Forelimb muscle (tissue), 1 donor: Measurements from ENCODE around the gene SUPT3H. TPM values are rescaled to one million over a fixed set of nuclear protein-coding genes. Genes with fewer than 3 reads are reported as not detected.
"Not testable (repeated sequence)": the region's sequence is repeated elsewhere in the genome, so short reads cannot be mapped to it uniquely, and the experiment has no call there.

Experiments used
- DNase-seq: peaks from one replicate; pipeline ENCODE4 v3.0.0-alpha.2; 2013; ENCODE audit warnings: low read depth
- polyA plus RNA-seq: library from polyadenylated mRNA; unstranded; fragments of 120-200 nt; gene quantifications from one replicate; pipeline ENCODE4 v1.2.1, GENCODE V29; 2013; ENCODE audit not compliant: insufficient read length

SUPT3H gene
- polyA plus RNA-seq, 1 donor = 10.8 TPM

DNA sequence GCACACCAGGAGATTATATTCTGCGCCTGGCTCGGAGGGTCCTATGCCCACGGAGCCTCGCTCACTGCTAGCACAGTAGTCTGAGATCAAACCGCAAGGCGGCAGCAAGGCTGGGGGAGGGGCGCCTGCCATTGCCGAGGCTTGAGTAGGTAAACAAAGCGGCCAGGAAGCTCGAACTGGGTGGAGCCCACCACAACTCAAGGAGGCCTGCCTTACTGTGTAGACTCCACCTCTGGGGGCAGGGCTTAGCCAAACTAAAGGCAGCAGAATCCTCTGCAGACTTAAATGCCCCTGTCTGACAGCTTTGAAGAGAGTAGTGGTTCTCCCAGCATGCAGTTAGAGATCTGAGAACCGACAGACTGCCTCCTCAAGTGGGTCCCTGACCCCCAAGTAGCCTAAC is 477.4 kb downstream of the SUPT3H start:
- DNase-seq = not testable (repeated sequence)

- no peak for DNase-seq
Observed at GRCh38 chr6:44898296-44898930, 479.3 kb downstream of the SUPT3H start.

DNA sequence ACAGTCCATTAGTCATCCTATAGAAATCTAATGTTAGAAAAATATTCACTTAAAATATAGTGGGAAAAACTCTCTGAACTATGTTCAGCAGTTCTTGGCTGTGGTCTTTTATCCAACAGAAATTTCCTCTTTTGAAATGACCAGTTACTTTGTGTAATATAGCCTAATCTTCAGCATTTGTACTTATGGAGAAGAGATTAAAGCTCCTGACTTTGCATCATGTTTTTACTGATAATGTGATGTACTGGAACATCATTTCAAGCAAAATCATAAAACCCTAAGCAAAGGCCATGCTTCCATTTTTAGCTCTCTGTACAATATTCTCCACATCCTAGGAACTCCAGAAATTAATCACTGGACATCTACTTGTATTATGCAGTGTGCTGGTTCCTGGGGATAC is 480.4 kb downstream of the SUPT3H start:
- DNase-seq = no peak

GRCh38 chr6:44896701-44897100 is 481.0 kb downstream of the SUPT3H start:
- no peak for DNase-seq

- DNase-seq = no peak
Observed at GRCh38 chr6:44892579-44892978, 485.2 kb downstream of the SUPT3H start.

DNA sequence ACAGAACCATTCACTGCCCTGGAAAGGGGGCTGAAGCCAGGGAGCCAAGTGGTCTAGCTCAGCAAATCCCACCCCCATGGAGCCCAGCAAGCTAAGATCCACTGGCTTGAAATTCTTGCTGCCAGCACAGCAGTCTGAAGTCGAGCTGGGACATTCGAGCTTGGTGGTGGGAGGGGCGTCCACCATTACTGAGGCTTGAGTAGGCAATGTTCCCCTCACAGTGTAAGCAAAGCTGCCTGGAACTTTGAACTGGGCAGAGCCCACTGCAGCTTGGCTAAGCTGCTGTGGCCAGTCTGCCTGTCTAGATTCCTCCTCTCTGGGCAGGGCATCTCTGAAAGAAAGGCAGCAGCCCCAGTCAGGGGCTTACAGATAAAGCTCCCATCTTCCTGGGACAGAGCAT is 498.7 kb downstream of the SUPT3H start:
- not testable (repeated sequence) for DNase-seq

DNA sequence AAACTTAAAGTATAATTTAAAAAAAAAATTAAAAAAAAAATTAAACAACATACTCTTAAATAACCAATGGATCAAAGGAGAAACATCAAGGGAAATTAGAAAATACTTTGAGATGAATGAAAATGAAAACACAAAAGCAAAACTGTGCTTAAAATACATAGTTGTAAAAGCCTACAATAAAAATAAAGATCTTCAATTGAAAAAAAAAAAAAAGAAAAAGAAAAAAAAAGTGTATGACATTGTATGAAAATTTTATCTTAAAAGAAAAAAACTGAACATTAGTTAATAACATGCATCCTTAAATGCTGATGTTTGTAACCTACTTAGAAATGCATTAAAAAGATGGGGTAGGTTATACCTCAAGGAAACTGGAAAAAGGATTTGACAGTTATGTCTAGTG is 501.1 kb downstream of the SUPT3H start:
- DNase-seq = not testable (repeated sequence)

DNA sequence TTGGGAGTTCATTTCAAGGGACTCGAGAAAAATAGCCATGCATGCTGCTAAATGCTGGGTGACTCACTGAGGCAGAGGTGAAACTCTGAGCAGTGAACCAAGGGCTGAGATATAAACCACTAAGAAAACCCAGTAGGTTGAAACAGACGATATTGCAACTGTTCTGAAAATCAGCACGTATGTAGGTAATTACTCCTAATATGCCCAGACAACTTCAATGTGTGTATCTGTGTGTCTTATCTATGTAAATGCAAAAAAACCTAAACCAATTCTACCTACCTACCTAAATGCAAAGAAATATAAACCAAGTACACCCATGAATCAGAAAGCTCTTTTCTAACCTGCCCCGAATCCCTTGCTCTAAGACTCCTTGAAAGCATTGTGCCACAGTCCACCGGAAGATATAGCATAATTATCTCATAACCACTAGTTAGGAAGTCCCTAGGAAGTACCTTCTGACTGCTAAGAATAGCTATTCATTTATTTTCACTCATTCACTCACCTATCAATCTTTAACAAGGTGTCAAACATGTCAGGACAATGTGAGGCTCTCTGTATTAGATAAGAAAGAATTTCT is 508.3 kb downstream of the SUPT3H start:
- no peak for DNase-seq

DNA sequence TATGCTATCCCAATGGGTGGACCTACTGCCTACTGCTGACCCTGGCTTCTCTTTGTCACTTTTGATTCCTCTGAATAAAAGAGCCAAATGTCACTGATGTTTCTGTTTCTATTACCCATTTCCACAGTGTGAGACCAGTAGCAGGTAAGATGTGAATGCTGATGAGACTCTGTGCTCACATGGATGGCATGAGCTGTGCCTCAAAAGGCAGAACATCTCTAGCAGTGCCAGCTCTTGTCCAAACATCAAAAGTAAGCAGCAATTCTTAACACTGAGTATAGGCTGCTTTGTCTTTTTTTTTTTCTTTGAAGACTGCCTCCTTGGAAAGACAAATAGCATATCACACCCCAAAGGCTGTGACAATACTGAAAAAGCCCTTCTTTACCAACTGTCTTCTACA is 508.8 kb downstream of the SUPT3H start:
- no peak for DNase-seq

GRCh38 chr6:44868335-44868668 is 509.4 kb downstream of the SUPT3H start:
- DNase-seq = no peak

DNA sequence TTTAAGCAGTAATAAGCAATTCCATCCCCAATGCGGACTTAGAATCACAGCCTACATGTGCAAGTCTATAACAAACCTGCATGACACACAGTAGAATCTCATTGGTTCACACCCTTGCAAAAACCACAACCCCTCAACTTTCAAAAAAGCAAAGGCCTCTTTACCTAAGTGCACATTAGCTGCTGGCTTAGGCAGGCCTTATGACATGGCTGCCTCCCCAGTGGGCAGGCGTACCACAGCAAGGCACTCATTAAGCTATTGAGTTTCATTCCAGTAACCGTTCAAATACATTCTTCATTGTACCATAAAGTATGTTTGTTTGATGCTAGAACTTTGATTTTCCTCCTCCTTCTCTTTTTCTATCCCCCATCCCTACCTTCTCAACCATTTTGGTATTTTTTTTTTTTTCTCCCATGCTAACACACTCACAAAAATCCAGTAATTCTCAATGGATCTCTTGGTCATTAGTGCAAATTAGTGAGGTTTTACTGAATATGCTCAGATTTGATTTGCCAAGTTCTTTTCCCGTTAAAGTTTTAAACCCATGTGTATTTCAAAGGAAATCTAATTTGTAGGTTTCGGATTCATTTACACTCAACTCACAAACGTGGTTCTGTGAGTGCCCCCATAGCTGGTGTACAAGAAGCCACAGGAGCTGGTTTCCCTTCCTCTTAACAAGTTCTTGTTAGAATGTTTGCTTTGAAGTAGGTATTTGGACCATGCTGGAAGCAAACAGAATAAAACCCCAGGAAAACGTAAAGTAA is 510.0 kb downstream of the SUPT3H start:
- DNase-seq = no peak

DNA sequence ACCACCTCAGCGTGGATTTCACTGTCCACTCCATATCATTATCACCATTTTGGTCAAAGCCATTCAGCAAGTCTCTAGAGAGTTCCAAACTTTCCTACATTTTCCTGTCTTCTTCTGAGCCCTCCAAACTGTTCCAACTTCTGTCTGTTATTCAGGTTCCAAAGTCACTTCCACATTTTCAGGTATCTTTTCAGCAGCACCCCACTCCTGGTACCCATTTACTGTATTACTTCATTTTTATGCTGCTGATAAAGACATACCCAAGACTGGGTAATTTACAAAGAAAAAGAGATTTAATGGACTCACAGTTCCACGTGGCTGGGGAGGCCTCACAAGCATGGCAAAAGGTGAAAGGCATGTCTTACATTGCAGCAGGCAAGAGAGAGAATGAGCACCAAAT is 512.5 kb downstream of the SUPT3H start:
- not testable (repeated sequence) for DNase-seq

- DNase-seq = no peak
Observed at GRCh38 chr6:44859901-44860410, 517.8 kb downstream of the SUPT3H start.

- no peak for DNase-seq
Observed at GRCh38 chr6:44858998-44859397, 518.7 kb downstream of the SUPT3H start.

GRCh38 chr6:44856479-44856878 is 521.3 kb downstream of the SUPT3H start:
- no peak for DNase-seq

DNA sequence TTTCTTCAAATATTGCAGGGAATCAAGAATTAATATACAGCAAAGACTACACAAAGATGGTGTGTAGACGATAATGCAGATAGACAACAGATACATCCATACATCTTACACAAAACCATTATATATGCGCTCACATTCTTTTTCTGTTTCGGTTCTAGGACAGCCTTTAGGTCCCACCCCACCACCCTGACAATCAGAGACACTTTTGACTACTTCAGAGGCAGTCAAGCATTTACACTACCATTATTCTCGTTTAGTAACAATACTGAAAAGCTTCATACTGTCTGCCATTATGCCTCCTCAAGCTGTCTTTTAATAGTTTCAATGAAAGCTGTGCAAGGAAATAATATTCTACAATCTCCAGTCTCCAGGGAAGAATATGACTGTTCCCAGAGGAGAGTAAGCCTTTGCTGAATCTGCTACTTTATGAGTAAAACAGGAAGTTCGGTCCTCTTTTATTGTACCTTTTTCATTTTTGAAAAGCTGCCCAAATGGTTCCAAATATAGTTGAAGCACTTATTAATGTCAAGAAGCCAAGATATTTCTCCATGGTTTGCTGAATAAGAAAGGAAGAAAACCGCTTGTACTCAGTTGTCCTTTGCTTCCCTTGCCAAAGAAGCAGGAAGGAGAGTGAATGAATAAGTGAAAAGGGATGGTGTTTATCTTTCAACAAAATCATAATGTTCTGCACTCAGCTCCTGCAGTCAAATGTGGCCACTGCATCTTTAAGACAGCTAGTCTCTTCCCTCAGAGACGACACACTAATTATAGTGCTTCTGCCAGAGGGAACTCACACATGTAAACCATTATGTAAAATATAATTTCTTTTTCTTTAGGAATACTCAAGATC is 521.9 kb downstream of the SUPT3H start:
- no peak for DNase-seq

DNA sequence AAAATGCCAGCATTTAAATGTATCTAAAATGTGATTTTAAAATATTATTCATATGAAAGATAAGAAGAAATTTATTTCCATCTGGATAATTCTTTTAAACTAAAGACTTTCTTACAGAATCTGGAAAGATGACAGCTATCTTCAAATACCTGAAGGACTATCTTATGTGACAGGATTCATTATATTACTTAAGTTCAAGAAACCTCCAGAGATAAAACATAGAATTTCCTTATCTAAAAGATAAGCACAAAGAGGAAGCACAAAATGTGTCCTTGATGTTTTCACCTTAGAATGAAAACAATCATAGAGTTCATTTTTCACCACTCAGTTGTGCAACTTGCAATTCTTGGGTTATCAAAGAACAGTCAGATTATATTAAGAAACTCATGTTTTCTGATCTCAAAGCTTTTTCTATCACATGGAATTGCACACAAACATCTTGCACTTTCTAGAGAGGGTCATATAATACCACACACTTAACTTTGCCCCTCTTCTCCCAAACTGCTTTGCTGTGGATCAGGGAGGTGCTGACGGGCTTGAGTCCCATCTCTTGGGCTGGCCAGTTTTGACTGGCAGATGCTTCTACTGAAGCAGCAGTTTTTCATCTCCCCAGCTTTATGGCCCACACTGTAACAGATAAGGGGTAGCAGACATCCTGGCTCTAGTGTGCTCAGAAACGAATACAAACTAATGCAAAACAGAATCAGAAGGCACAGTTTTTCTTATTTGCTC is 522.9 kb downstream of the SUPT3H start:
- DNase-seq = no peak

- no peak for DNase-seq
Observed at GRCh38 chr6:44851176-44851575, 526.6 kb downstream of the SUPT3H start.

DNA sequence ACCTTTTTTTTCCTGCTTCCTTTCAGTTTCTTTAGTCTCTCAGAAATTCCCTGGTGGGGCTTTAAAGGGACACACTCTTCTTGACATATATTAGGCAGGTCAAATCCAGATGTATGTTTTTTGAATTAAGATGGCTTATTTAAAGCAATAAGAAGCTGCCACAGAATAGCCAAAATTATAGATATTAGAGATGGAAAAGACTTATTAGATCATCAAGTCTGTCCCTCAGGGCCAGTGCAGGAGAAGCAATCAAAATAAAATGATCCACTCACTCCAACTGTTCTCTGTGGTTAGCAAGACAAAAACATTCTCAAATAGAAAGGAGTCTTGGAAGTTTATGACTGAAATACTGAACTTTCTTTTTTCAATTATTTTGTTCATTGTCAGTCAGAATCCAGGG is 527.4 kb downstream of the SUPT3H start:
- DNase-seq = peak; percentile 62

- DNase-seq = peak; percentile 39
Observed at GRCh38 chr6:44849806-44850205, 527.9 kb downstream of the SUPT3H start.

GRCh38 chr6:44843734-44844133 is 534.0 kb downstream of the SUPT3H start:
- no peak for DNase-seq
